B cell (primary cell): ENCODE results near the gene ELOB. TPM values are rescaled to one million over a fixed set of nuclear protein-coding genes. Genes with fewer than 3 reads are reported as not detected.

ENCODE experiments used
- ATAC-seq: fragments of 200-7000 bp; cut with Tn5 transposase; one replicate; pipeline ENCODE4 v1.10.0; 2021; ENCODE audit warnings: low read depth, mild to moderate bottlenecking, moderate number of reproducible peaks, moderate library complexity
- CTCF ChIA-PET: fragments of 350-600 bp; sonication (Branson Sonifier 250); formaldehyde crosslinking; loops from one replicate; lab custom pipeline; 2021; ENCODE audit warnings: antibody characterized with exemption, inconsistent platforms; lab: Charles Lee
- POLR2A ChIA-PET: fragments of 350-600 bp; sonication (Branson Sonifier 250); formaldehyde crosslinking; loops from one replicate; lab custom pipeline; 2021; ENCODE audit warnings: antibody characterized with exemption; lab: Charles Lee
- DNase-seq: peaks from one replicate; pipeline ENCODE4 v3.0.0; 2013
- H2AFZ ChIP-seq: 2 replicates; pipeline ENCODE4 v1.6.1; 2012; ENCODE audit warnings: mild to moderate bottlenecking, low read depth, low read length; ENCODE audit not compliant: insufficient read depth, poor library complexity, severe bottlenecking
- H3K27ac ChIP-seq, 2 donors: 1 replicate in 1 of 2; 2 replicates in 1 of 2; pipeline ENCODE4 v1.5.1; 2012 to 2013; ENCODE audit warnings: low read length in 2 of 2, mild to moderate bottlenecking in 2 of 2, moderate library complexity in 1 of 2
- H3K27me3 ChIP-seq, 4 experiments: fragments of 200-600 bp in 1 of 4; sonication (generic) in 1 of 4; replicated peaks in 1 of 4; 1 replicate in 2 of 4; 2 replicates in 2 of 4; pipeline versions ENCODE4 v1.6.1 to v1.7.0; 2013 to 2016; ENCODE audit warnings: low read length in 3 of 4, mild to moderate bottlenecking in 2 of 4, mixed read lengths in 1 of 4, moderate library complexity in 1 of 4; ENCODE audit not compliant: insufficient read depth in 4 of 4, control insufficient read depth in 3 of 4; ENCODE audit errors: control extremely low read depth in 1 of 4
- H3K36me3 ChIP-seq, 2 experiments: replicated peaks in 1 of 2; 1 replicate in 1 of 2; 2 replicates in 1 of 2; pipeline versions ENCODE4 v1.6.1 to v1.7.1; 2013; ENCODE audit warnings: low read length in 1 of 2; ENCODE audit not compliant: insufficient read depth in 2 of 2, control insufficient read depth in 1 of 2; ENCODE audit errors: control extremely low read depth in 1 of 2, extremely low read depth in 1 of 2
- H3K4me1 ChIP-seq, 2 donors: fragments of 200-600 bp in 1 of 2; sonication (generic) in 1 of 2; 1 replicate in 1 of 2; 2 replicates in 1 of 2; pipeline versions ENCODE4 v1.5.1 to v1.6.1; 2013 to 2017; ENCODE audit warnings: low read length in 2 of 2; ENCODE audit not compliant: control insufficient read depth in 2 of 2, insufficient read depth in 2 of 2
- H3K4me2 ChIP-seq: replicated peaks from 2 replicates; pipeline ENCODE3; 2012; ENCODE audit warnings: mild to moderate bottlenecking, low read depth, low read length; ENCODE audit not compliant: poor library complexity, severe bottlenecking
- H3K4me3 ChIP-seq, 5 experiments: fragments of 200-600 bp in 1 of 5; sonication (generic) in 1 of 5; 1 replicate in 3 of 5; 2 replicates in 2 of 5; pipeline versions ENCODE4 v1.5.1 to v1.7.0; 2011 to 2016; ENCODE audit warnings: low read length in 4 of 5, mild to moderate bottlenecking in 4 of 5, low read depth in 2 of 5, control low read depth in 1 of 5, moderate library complexity in 1 of 5; ENCODE audit not compliant: insufficient read depth in 1 of 5; ENCODE audit errors: control extremely low read depth in 1 of 5, extremely low read depth in 1 of 5
- H3K79me2 ChIP-seq: fragments of 200-600 bp; sonication (generic); one replicate; pipeline ENCODE4 v1.6.0; 2016; ENCODE audit warnings: low read length; ENCODE audit not compliant: control insufficient read depth, insufficient read depth
- H3K9ac ChIP-seq: fragments of 200-600 bp; sonication (generic); 2 replicates; pipeline ENCODE4 v1.6.1; 2017; ENCODE audit warnings: mild to moderate bottlenecking, low read length, moderate library complexity
- H3K9me3 ChIP-seq, 3 donors: one replicate each; pipeline versions ENCODE4 v1.6.1 to v1.7.1; 2013; ENCODE audit warnings: low read length in 2 of 3; ENCODE audit not compliant: control insufficient read depth in 2 of 3, insufficient read depth in 1 of 3; ENCODE audit errors: control extremely low read depth in 1 of 3
- H4K20me1 ChIP-seq: 2 replicates; pipeline ENCODE4 v1.6.0; 2012; ENCODE audit warnings: mild to moderate bottlenecking, low read length; ENCODE audit not compliant: insufficient read depth, control insufficient read depth, poor library complexity, severe bottlenecking
- H3K27ac Mint-ChIP-seq: one replicate; pipeline ENCODE4 v1.8.0; 2021; ENCODE audit warnings: mixed read lengths
- H3K27me3 Mint-ChIP-seq: one replicate; pipeline ENCODE4 v1.8.0; 2021; ENCODE audit warnings: mixed read lengths
- H3K4me1 Mint-ChIP-seq: one replicate; pipeline ENCODE4 v1.8.0; 2021; ENCODE audit warnings: mixed read lengths
- H3K4me3 Mint-ChIP-seq: one replicate; pipeline ENCODE4 v1.8.0; 2021; ENCODE audit warnings: mixed read lengths
- H3K9me3 Mint-ChIP-seq: one replicate; pipeline ENCODE4 v1.8.0; 2022; ENCODE audit warnings: mixed read lengths; ENCODE audit not compliant: insufficient read depth
- EZH2 ChIP-seq: IDR thresholded peaks from 2 replicates; pipeline ENCODE4 v1.6.1; 2012; ENCODE audit warnings: borderline replicate concordance, low read depth, mild to moderate bottlenecking, moderate library complexity, low read length; ENCODE audit not compliant: insufficient read depth, poor library complexity, severe bottlenecking
- WGBS: methylation state at CpG from one replicate; pipeline ENCODE4 v1.1.5; 2013; ENCODE audit warnings: missing lambda C conversion rate; ENCODE audit not compliant: insufficient coverage; 5-methylcytosine and 5-hydroxymethylcytosine counted together
- intact Hi-C: fragments of 100-400 bp; cut with micrococcal nuclease; formaldehyde crosslinking; loops from one replicate; pipeline ENCODE4 v1.10.0; 2022
- polyA plus RNA-seq: library from polyadenylated mRNA; depleted of rRNA; stranded (reverse); fragments of >200 nt; gene quantifications from 2 replicates; pipeline ENCODE4 v1.2.3, GENCODE V29; 2012
- total RNA-seq, 2 donors: library from RNA; stranded (reverse); fragments of 120-200 nt in 1 of 2; gene quantifications; 1 replicate in 1 of 2; 2 replicates in 1 of 2; pipeline versions ENCODE4 v1.2.3 to v1.2.4, GENCODE V29; 2013 to 2022
- TF ChIP-seq, protein P1 (sequence below): fragments of 200-600 bp; IDR thresholded peaks from one replicate; pipeline ENCODE4 v1.8.0; 2022; ENCODE audit warnings: antibody characterized with exemption, mild to moderate bottlenecking

ELOB gene
- total and polyA plus RNA-seq, 2 donors (not counting 1 experiment from before 2014, with no cell fraction given): 93.1 to 136 TPM

DNA sequence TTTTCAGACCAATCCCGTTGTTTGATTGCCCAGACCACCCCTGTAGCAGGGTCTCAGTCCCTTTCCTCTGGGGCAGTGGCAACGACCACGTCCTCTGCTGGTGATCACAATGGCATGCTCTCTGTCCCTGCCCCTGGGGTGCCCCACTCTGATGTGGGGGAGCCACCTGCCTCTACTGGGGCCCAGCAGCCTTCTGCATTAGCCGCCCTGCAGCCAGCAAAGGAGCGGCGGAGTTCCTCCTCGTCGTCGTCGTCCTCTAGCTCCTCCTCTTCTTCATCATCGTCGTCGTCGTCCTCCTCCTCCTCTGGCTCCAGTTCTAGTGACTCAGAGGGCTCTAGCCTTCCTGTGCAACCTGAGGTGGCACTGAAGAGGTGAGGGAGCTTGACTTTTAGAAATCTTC, 9.2 kb downstream of the ELOB start:
- Mint-ChIP-seq H3K9me3 (no peaks in the 10 kb centered on the region), H3K27ac (no peak overlapping the region), H3K27me3 (no peaks in the 10 kb centered on the region), H3K4me1 (peaks cover 5% of the 10 kb centered on the region), H3K4me3 (no peak overlapping the region)
- no peak overlapping the region for H3K4me3 ChIP-seq
- H3K79me2 ChIP-seq: peaks cover 55% of the 10 kb centered on the region
- ATAC-seq (no peak), DNase-seq (peak; percentile 19)
- peaks cover 1 to 94% of the 10 kb centered on the region in 2 experiments for H3K36me3 ChIP-seq
- peaks cover 85% of the 10 kb centered on the region for H4K20me1 ChIP-seq
- no peak overlapping the region for H3K4me2 ChIP-seq
- intact Hi-C loops: no loop called here
- H3K27me3 ChIP-seq: no peaks in the 10 kb centered on the region
- H2AFZ ChIP-seq: no peak overlapping the region
- ChIA-PET POLR2A (interaction anchor here (1.2 kb wide), 1 partner anchor 15 kb away, joined by 3 read pairs; the partner anchor contains the start of gene SRRM2), CTCF (no interaction called here)
- peaks cover 0 to 9% (median 0%) of the 10 kb centered on the region in 3 donors for H3K9me3 ChIP-seq
- TF ChIP-seq, protein P1, sequence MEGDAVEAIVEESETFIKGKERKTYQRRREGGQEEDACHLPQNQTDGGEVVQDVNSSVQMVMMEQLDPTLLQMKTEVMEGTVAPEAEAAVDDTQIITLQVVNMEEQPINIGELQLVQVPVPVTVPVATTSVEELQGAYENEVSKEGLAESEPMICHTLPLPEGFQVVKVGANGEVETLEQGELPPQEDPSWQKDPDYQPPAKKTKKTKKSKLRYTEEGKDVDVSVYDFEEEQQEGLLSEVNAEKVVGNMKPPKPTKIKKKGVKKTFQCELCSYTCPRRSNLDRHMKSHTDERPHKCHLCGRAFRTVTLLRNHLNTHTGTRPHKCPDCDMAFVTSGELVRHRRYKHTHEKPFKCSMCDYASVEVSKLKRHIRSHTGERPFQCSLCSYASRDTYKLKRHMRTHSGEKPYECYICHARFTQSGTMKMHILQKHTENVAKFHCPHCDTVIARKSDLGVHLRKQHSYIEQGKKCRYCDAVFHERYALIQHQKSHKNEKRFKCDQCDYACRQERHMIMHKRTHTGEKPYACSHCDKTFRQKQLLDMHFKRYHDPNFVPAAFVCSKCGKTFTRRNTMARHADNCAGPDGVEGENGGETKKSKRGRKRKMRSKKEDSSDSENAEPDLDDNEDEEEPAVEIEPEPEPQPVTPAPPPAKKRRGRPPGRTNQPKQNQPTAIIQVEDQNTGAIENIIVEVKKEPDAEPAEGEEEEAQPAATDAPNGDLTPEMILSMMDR: no peak
- no peak for TF ChIP-seq EZH2
- no peak overlapping the region for H3K27ac ChIP-seq
- no peak overlapping the region for H3K9ac ChIP-seq
- WGBS: 90% methylated on average over 10 of the region's 14 CpGs
- H3K4me1 ChIP-seq: no peaks in the 10 kb centered on the region

DNA sequence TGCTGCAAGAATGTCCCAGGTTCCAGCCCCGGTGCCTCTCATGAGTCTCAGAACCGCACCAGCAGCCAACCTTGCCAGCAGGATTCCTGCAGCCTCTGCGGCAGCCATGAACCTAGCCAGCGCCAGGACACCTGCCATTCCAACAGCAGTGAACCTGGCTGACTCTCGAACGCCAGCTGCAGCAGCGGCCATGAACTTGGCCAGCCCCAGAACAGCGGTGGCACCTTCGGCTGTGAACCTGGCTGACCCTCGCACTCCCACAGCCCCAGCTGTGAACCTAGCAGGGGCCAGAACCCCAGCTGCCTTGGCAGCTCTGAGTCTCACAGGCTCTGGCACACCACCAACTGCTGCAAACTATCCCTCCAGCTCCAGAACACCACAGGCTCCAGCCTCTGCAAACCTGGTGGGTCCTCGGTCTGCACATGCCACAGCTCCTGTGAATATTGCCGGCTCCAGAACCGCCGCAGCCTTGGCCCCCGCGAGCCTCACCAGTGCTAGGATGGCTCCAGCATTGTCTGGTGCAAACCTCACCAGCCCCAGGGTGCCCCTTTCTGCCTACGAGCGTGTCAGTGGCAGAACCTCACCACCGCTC, 9.8 kb downstream of the ELOB start:
- ChIA-PET POLR2A (interaction anchor here (0.5 to 1.2 kb wide), 2 partner anchors 15 to 1506 kb away, joined by 3 to 4 read pairs; partner anchors contain the start of gene SRRM2), CTCF (no interaction called here)
- intact Hi-C loops: no loop called here
- no peak overlapping the region for H3K4me2 ChIP-seq
- H3K36me3 ChIP-seq: peaks cover 1 to 100% of the 10 kb centered on the region in 2 experiments
- DNase-seq (peak; percentile 18), ATAC-seq (no peak)
- H3K9me3 ChIP-seq: peaks cover 0 to 9% (median 0%) of the 10 kb centered on the region in 3 donors
- no peaks in the 10 kb centered on the region for H3K27me3 ChIP-seq
- 97% methylated on average over 19 of the region's 19 CpGs for WGBS
- no peaks in the 10 kb centered on the region for H3K27me3 Mint-ChIP-seq
- H2AFZ ChIP-seq: no peak overlapping the region
- TF ChIP-seq EZH2: no peak
- TF ChIP-seq, protein P1: no peak
- no peak overlapping the region for H3K9ac ChIP-seq
- peaks cover 2% of the 10 kb centered on the region for H3K4me1 Mint-ChIP-seq
- H3K4me1 ChIP-seq: no peaks in the 10 kb centered on the region
- no peaks in the 10 kb centered on the region for H3K9me3 Mint-ChIP-seq
- H3K27ac ChIP-seq: no peak overlapping the region
- no peak overlapping the region for H3K4me3 Mint-ChIP-seq
- H3K79me2 ChIP-seq: peaks cover 55% of the 10 kb centered on the region
- H3K4me3 ChIP-seq: no peak overlapping the region
- H4K20me1 ChIP-seq: peaks cover 88% of the 10 kb centered on the region
- no peak overlapping the region for H3K27ac Mint-ChIP-seq
